H1 (cell line): ENCODE results near the gene LIMK1. TPM values are rescaled to one million over a fixed set of nuclear protein-coding genes. Genes with fewer than 3 reads are reported as not detected.

Source experiments
- CTCF ChIA-PET: fragments of 300-600 bp; sonication (Branson Sonifier 250); formaldehyde crosslinking; loops from one replicate; lab custom pipeline; 2021; ENCODE audit not compliant: partially characterized antibody; lab: Charles Lee
- POLR2A ChIA-PET: fragments of 300-600 bp; sonication (Branson Sonifier 250); formaldehyde crosslinking; loops from one replicate; lab custom pipeline; 2021; ENCODE audit warnings: inconsistent platforms; ENCODE audit not compliant: partially characterized antibody; lab: Charles Lee
- DNase-seq, 2 experiments: peaks; one replicate each; pipeline versions ENCODE4 v3.0.0 to v3.0.0-alpha.2; 2010 to 2022; ENCODE audit warnings: low spot score in 2 of 2, low read depth in 1 of 2, mixed read lengths in 1 of 2
- FAIRE-seq: peaks from 2 replicates; lab custom pipeline; 2011; peaks lifted over from hg19 to GRCh38; lab: Jason Lieb, UNC
- H2AFZ ChIP-seq: 2 replicates; pipeline ENCODE4 v1.8.1; 2012; ENCODE audit warnings: low read length, inconsistent platforms
- H2AK5ac ChIP-seq: 2 replicates; pipeline ENCODE4 v1.6.1; 2013; ENCODE audit warnings: low read depth, low read length
- H2BK120ac ChIP-seq: replicated peaks from 2 replicates; pipeline ENCODE3; 2013; ENCODE audit warnings: low read depth, low read length, inconsistent platforms
- H2BK12ac ChIP-seq: 2 replicates; pipeline ENCODE4 v1.6.1; 2013; ENCODE audit warnings: low read depth, low read length
- H2BK15ac ChIP-seq: 2 replicates; pipeline ENCODE4 v1.6.1; 2013; ENCODE audit warnings: low read length
- H2BK20ac ChIP-seq: 2 replicates; pipeline ENCODE4 v1.6.1; 2013; ENCODE audit warnings: low read length
- H2BK5ac ChIP-seq: 2 replicates; pipeline ENCODE4 v1.6.1; 2013; ENCODE audit warnings: low read depth, low read length
- H3K14ac ChIP-seq: 2 replicates; pipeline ENCODE4 v1.6.1; 2013; ENCODE audit warnings: inconsistent platforms; ENCODE audit not compliant: insufficient read length
- H3K18ac ChIP-seq: 2 replicates; pipeline ENCODE4 v1.6.1; 2013; ENCODE audit warnings: low read length; ENCODE audit errors: extremely low read depth
- H3K23ac ChIP-seq: 2 replicates; pipeline ENCODE4 v1.6.1; 2013; ENCODE audit warnings: inconsistent platforms; ENCODE audit not compliant: insufficient read length
- H3K23me2 ChIP-seq: 2 replicates; pipeline ENCODE4 v1.6.1; 2013; ENCODE audit warnings: low read depth, low read length
- H3K27ac ChIP-seq: 2 replicates; pipeline ENCODE4 v1.6.1; 2011; ENCODE audit warnings: low read depth, low read length, inconsistent platforms
- H3K27me3 ChIP-seq, 4 experiments: replicated peaks in 1 of 4; 1 replicate in 1 of 4; 2 replicates in 3 of 4; pipeline versions ENCODE4 v1.6.1 to v1.8.1; 2011 to 2013; ENCODE audit warnings: low read length in 3 of 4, mild to moderate bottlenecking in 3 of 4, inconsistent platforms in 2 of 4, mixed read lengths in 2 of 4, moderate library complexity in 1 of 4; ENCODE audit not compliant: control insufficient read depth in 3 of 4, insufficient read depth in 3 of 4; ENCODE audit errors: extremely low read depth in 1 of 4
- H3K36me3 ChIP-seq, 4 experiments: 2 replicates each; pipeline versions ENCODE4 v1.6.1 to v1.8.1; 2011 to 2013; ENCODE audit warnings: mild to moderate bottlenecking in 4 of 4, low read length in 3 of 4, moderate library complexity in 2 of 4, control low read depth in 1 of 4, inconsistent platforms in 1 of 4; ENCODE audit not compliant: insufficient read depth in 4 of 4, control insufficient read depth in 2 of 4
- H3K4ac ChIP-seq: replicated peaks from 2 replicates; pipeline ENCODE3; 2013; ENCODE audit warnings: low read length, low read depth, mixed read lengths, inconsistent platforms; ENCODE audit not compliant: insufficient read length
- H3K4me1 ChIP-seq, 4 experiments: replicated peaks in 1 of 4; 1 replicate in 1 of 4; 2 replicates in 3 of 4; pipeline versions ENCODE4 v1.6.1 to v1.8.1; 2011 to 2013; ENCODE audit warnings: low read length in 3 of 4, inconsistent platforms in 2 of 4, mixed read lengths in 1 of 4; ENCODE audit not compliant: insufficient read depth in 4 of 4, control insufficient read depth in 3 of 4
- H3K4me2 ChIP-seq, 2 experiments: 2 replicates each; pipeline versions ENCODE4 v1.6.1 to v1.8.1; 2011 to 2013; ENCODE audit warnings: low read depth in 2 of 2, low read length in 2 of 2, control low read depth in 1 of 2, inconsistent platforms in 1 of 2, mild to moderate bottlenecking in 1 of 2; ENCODE audit not compliant: insufficient read depth in 1 of 2
- H3K4me3 ChIP-seq, 4 experiments: fragments of 200-600, 300-600 bp in 1 of 4; sonication (generic), shearing (Covaris generic), sonication (Bioruptor Twin) in 1 of 4; 2 replicates each; pipeline versions ENCODE4 v1.5.1 to v1.8.1; 2011 to 2016; ENCODE audit warnings: low read length in 4 of 4, low read depth in 3 of 4, control low read depth in 2 of 4, inconsistent platforms in 2 of 4, mild to moderate bottlenecking in 2 of 4, mixed read lengths in 1 of 4, moderate library complexity in 1 of 4; ENCODE audit not compliant: insufficient read depth in 2 of 4; ENCODE audit errors: extremely low read depth in 1 of 4
- H3K56ac ChIP-seq: replicated peaks from 2 replicates; pipeline ENCODE3; 2013; ENCODE audit warnings: low read depth, mild to moderate bottlenecking, mixed read lengths, low read length, inconsistent platforms; ENCODE audit not compliant: insufficient read length
- H3K79me1 ChIP-seq: 2 replicates; pipeline ENCODE4 v1.6.1; 2013; ENCODE audit warnings: low read depth, low read length, control low read depth
- H3K79me2 ChIP-seq, 2 experiments: 2 replicates each; pipeline versions ENCODE4 v1.6.1 to v1.8.1; 2012 to 2013; ENCODE audit warnings: low read length in 2 of 2, mild to moderate bottlenecking in 2 of 2, inconsistent platforms in 1 of 2; ENCODE audit not compliant: insufficient read depth in 2 of 2, control insufficient read depth in 1 of 2
- H3K9ac ChIP-seq, 4 experiments: replicated peaks in 1 of 4; 1 replicate in 1 of 4; 2 replicates in 3 of 4; pipeline versions ENCODE4 v1.6.1 to v1.8.1; 2011 to 2013; ENCODE audit warnings: low read depth in 3 of 4, low read length in 3 of 4, control low read depth in 2 of 4, mild to moderate bottlenecking in 2 of 4, moderate library complexity in 2 of 4, inconsistent platforms in 1 of 4; ENCODE audit errors: extremely low read depth in 1 of 4
- H3K9me3 ChIP-seq, 2 experiments: 2 replicates each; pipeline versions ENCODE4 v1.6.1 to v1.8.1; 2012 to 2013; ENCODE audit warnings: mild to moderate bottlenecking in 2 of 2, moderate library complexity in 2 of 2, control low read depth in 1 of 2, inconsistent platforms in 1 of 2, low read depth in 1 of 2, low read length in 1 of 2, mixed read lengths in 1 of 2; ENCODE audit not compliant: insufficient read depth in 2 of 2
- H4K20me1 ChIP-seq, 2 experiments: replicated peaks in 1 of 2; 2 replicates each; pipeline versions ENCODE3 to v1.8.1; 2011 to 2013; ENCODE audit warnings: inconsistent platforms in 2 of 2, low read length in 2 of 2, mild to moderate bottlenecking in 1 of 2; ENCODE audit not compliant: insufficient read depth in 2 of 2, control insufficient read depth in 1 of 2
- H4K5ac ChIP-seq: 2 replicates; pipeline ENCODE4 v1.6.1; 2013; ENCODE audit warnings: low read length, low read depth, mixed read lengths, inconsistent platforms; ENCODE audit not compliant: insufficient read length
- H4K8ac ChIP-seq: 2 replicates; pipeline ENCODE4 v1.8.0; 2013; ENCODE audit warnings: mild to moderate bottlenecking, moderate library complexity, low read length, inconsistent platforms; ENCODE audit not compliant: insufficient read depth; ENCODE audit errors: extremely low read depth
- H4K91ac ChIP-seq: replicated peaks from 2 replicates; pipeline ENCODE3; 2013; ENCODE audit warnings: low read length, mixed read lengths, inconsistent platforms; ENCODE audit not compliant: insufficient read length
- SP4 ChIP-seq: IDR thresholded peaks from 2 replicates; pipeline ENCODE4 v1.6.1; 2012; ENCODE audit warnings: low read length, inconsistent platforms
- WGBS, 2 experiments: shearing (Covaris generic) in 1 of 2; methylation state at CpG; one replicate each; pipeline versions ENCODE4 v1.1.6 to v1.1.7; 2013 to 2015; ENCODE audit warnings: low lambda C conversion rate in 2 of 2, mixed read lengths in 2 of 2, inconsistent platforms in 1 of 2, low coverage in 1 of 2, missing lambda C conversion rate in 1 of 2; ENCODE audit not compliant: insufficient replicate concordance in 2 of 2, insufficient coverage in 1 of 2, insufficient read length in 1 of 2; ENCODE audit errors: extremely low coverage in 1 of 2, missing lambda C conversion rate in 1 of 2; 5-methylcytosine and 5-hydroxymethylcytosine counted together
- polyA plus RNA-seq, 7 experiments: library from polyadenylated mRNA; depleted of rRNA in 3 of 7; stranded (reverse) in 5 of 7; unstranded in 2 of 7; fragments of >200 nt in 5 of 7; fragments of 200-250 nt in 2 of 7; gene quantifications; 1 replicate in 5 of 7; 2 replicates in 1 of 7; 4 replicates in 1 of 7; pipeline versions ENCODE4 v1.2.1 to v1.2.3, GENCODE V29; 2011 to 2013; ENCODE audit warnings: missing spikeins in 2 of 7, mixed read lengths in 2 of 7
- total RNA-seq: library from RNA; stranded (reverse); fragmentation: NEBNext Ultra II Directional; extraction: Animal tissue kit (Norgen Biotek cat#: 25700); gene quantifications from 2 replicates; pipeline ENCODE4 v1.2.1, GENCODE V29; 2021

Gene LIMK1
- total and polyA plus RNA-seq, 2 of the 8 experiments (the other 6 are each of a cell fraction or from before 2014, with no cell fraction given), result 93.5 to 108 TPM

DNA sequence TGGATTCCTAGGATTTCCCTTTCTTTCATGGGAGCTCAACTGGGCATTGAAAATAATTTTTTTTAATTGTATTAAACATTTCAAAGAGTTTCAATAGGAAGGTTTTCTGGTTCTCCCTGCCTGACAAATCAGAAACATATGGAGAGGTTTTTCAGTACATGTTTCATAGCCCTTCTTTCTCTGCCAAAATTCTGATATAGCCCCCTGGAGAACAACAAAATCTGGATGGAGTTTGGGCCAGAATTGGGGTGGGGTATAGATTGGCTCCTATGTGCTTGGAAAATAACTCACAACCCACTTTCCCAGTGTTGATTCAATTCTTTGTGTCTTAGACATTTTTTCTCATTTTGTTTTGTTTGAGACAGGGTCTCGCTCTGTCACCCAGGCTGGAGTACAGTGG is 66.0 kb downstream of the LIMK1 start:
- Histone ChIP-seq H3K23me2 (no peaks in the 10 kb centered on the region), H3K4me3 (no peak overlapping the region), H3K4me2 (no peak overlapping the region), H2BK12ac (no peak overlapping the region), H3K23ac (no peak overlapping the region), H4K8ac (no peak overlapping the region), H2AFZ (no peak overlapping the region), H3K4ac (no peak overlapping the region), H4K91ac (no peak overlapping the region), H2BK15ac (no peak overlapping the region), H2AK5ac (no peak overlapping the region), H3K27me3 (no peaks in the 10 kb centered on the region), H3K56ac (no peak overlapping the region), H3K79me1 (no peaks in the 10 kb centered on the region), H3K18ac (no peak overlapping the region), H3K27ac (no peak overlapping the region), H2BK5ac (no peak overlapping the region), H3K79me2 (no peaks in the 10 kb centered on the region), H3K9me3 (no peaks in the 10 kb centered on the region), H4K5ac (no peak overlapping the region), H4K20me1 (peaks cover 0 to 2% of the 10 kb centered on the region in 2 experiments), H2BK120ac (no peak overlapping the region), H3K4me1 (peaks cover 0 to 2% (median 0%) of the 10 kb centered on the region in 4 experiments; a peak in 1 of 7 replicates), H3K14ac (no peak overlapping the region), H3K36me3 (no peaks in the 10 kb centered on the region), H2BK20ac (no peak overlapping the region), H3K9ac (no peak overlapping the region)
- DNase-seq (no peak), FAIRE-seq (no peak)
- CTCF ChIA-PET, result interaction anchor here (0.5 to 2.0 kb wide), 5 partner anchors 10 to 252 kb away, joined by 3 to 6 read pairs (median 4); no protein-coding TSS in a partner anchor
- 100% methylated on average over 1 of the region's 1 CpG; no CpG with 5 or more reads in 1 of the 2 experiments for WGBS, 2 experiments
- TF ChIP-seq SP4, result no peak
- POLR2A ChIA-PET, result no interaction called here
